ENCODE measurements around the gene BTBD9. TPM values are rescaled to one million over a fixed set of nuclear protein-coding genes. Genes with fewer than 3 reads are reported as not detected.

Gene BTBD9
- 3.0 and 4.7 TPM in 2 replicates for total RNA-seq (2014; rRNA removed; shearing (Covaris generic); ENCODE audit: low replicate concordance)

DNA sequence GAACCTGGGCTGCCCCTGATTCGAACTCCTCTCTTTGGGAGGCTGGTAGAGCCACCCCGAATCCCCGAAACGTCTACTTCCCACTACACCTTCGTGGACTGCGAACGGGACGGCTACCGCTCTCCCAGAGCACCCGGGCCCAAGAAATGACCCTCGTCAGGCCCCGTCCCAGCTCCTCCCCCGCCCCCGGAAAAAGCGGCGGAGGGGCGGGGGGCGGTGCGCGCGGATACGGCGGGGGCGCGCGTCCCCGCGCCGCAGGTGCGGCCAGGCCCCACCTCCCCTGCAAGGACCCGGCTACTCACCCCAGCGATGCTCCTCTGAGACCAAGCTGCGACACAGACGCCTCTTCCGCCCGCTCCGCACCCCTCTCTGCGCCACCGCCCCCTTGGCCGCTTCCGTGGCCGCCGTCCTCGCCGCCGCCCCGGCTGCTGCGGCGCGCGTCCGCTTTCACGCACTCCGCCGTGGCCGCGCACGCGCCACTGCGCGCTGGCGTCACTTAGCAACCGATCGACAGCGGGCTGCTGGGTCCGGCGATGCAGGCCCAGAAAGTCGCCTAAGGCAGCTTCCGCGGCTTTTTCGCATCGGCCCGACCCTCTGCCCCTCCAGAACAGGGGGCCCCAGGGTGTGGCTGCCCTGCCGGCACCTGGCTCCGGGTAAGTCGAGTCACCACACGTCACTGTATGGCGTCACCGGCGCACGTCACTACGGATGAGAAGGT, at the start of gene BTBD9:
BTBD9 (minus strand) TSS at position 432 of the 718 bp plus-strand sequence.
- no peaks in the 10 kb centered on the region for H3K36me3 ChIP-seq (ENCODE audit: insufficient read depth, low read length)
- H3K4me1 ChIP-seq (ENCODE audit: low read length) = peaks cover 18% of the 10 kb centered on the region
- no peaks in the 10 kb centered on the region for H3K9me2 ChIP-seq (replicated peaks; ENCODE audit: insufficient read depth, low read length)
- H3K9ac ChIP-seq (ENCODE audit: low read length) = peak within 1 kb of the TSS; percentile 80
- H3K4me3 ChIP-seq (ENCODE audit: low read length) = peak within 1 kb of the TSS; percentile 91
- no peaks in the 10 kb centered on the region for H3K27me3 ChIP-seq (ENCODE audit: low read length)
- no peak within 1 kb of the TSS for H3K27ac ChIP-seq (ENCODE audit: low read length)
- DNase-seq = peak; percentile 93
- H3K9me3 ChIP-seq (ENCODE audit: low read length) = no peaks in the 10 kb centered on the region
- H2AFZ ChIP-seq (ENCODE audit: low read length) = peak within 1 kb of the TSS; percentile 99
- H3K4me2 ChIP-seq (ENCODE audit: low read depth, low read length, poor library complexity, severe bottlenecking) = peak within 1 kb of the TSS; percentile 86
- H3K79me2 ChIP-seq (ENCODE audit: low read length) = no peaks in the 10 kb centered on the region
- no peaks in the 10 kb centered on the region for H4K20me1 ChIP-seq (ENCODE audit: insufficient read depth, low read depth, low read length)

DNA sequence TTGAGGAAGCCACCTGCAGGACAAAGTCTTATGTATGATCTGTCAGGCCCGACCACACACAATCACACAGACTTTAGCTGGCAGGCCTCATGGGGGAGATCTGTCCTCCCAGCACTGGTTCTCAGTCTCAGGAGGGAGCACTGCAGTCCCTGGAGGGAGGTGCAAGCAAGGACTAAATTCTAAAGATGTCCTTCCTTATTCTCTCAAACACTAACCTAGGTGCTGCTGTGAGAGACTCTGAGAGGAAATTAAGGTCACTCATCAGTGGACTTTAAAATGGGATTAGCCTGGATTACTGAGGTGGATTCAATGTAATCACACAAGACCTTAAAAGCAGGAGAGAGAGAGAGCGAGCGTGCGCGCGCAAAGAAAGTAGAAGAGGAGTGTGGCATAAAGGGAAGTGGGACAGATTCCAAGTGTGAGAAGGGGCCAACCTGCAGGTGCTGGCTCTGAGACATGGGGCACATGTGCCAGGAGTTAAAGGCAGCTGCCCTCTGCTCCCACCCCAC, 48.9 kb upstream of the BTBD9 start:
- Histone ChIP-seq H2AFZ (ENCODE audit: low read length) (no peak overlapping the region), H3K79me2 (ENCODE audit: low read length) (peaks cover 88% of the 10 kb centered on the region), H3K9me3 (ENCODE audit: low read length) (no peaks in the 10 kb centered on the region), H3K9me2 (replicated peaks; ENCODE audit: insufficient read depth, low read length) (no peaks in the 10 kb centered on the region), H3K4me2 (ENCODE audit: low read depth, low read length, poor library complexity, severe bottlenecking) (peak overlapping the region; percentile 72), H4K20me1 (ENCODE audit: insufficient read depth, low read depth, low read length) (peaks cover 9% of the 10 kb centered on the region), H3K9ac (ENCODE audit: low read length) (peak overlapping the region; percentile 58), H3K27me3 (ENCODE audit: low read length) (no peaks in the 10 kb centered on the region), H3K4me1 (ENCODE audit: low read length) (peaks cover 68% of the 10 kb centered on the region), H3K36me3 (ENCODE audit: insufficient read depth, low read length) (peaks cover 4% of the 10 kb centered on the region; the same call in 1 of the 2 replicates), H3K4me3 (ENCODE audit: low read length) (peak overlapping the region; percentile 55), H3K27ac (ENCODE audit: low read length) (peak overlapping the region; percentile 94)
- peak; percentile 92 for DNase-seq

DNA sequence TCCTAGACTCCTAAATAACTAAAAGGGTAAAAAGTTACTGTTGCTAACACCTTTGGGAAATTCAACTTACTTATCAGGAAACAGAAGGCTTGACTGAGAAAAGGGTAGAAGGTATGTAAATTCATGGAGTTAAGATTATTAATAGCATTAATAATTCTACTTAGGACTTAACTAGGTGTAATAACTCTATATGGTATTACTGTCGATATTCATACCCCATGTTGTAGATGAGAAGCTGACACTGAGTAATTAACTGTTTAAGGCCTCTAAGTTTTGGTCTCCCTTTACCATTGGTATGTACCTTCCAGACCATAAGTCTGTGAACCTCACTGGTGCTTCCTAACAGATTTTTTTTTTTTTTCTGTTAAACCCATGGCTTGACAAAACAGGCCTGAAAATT, 47.8 kb upstream of the BTBD9 start:
- Histone ChIP-seq H3K4me1 (ENCODE audit: low read length) (peaks cover 67% of the 10 kb centered on the region), H3K9ac (ENCODE audit: low read length) (no peak overlapping the region), H3K27me3 (ENCODE audit: low read length) (no peaks in the 10 kb centered on the region), H3K4me2 (ENCODE audit: low read depth, low read length, poor library complexity, severe bottlenecking) (peak overlapping the region; percentile 72), H3K4me3 (ENCODE audit: low read length) (no peak overlapping the region), H3K9me2 (replicated peaks; ENCODE audit: insufficient read depth, low read length) (no peaks in the 10 kb centered on the region), H4K20me1 (ENCODE audit: insufficient read depth, low read depth, low read length) (peaks cover 9% of the 10 kb centered on the region), H3K36me3 (ENCODE audit: insufficient read depth, low read length) (peaks cover 12% of the 10 kb centered on the region; the same call in 1 of the 2 replicates), H3K27ac (ENCODE audit: low read length) (peak overlapping the region; percentile 94), H3K9me3 (ENCODE audit: low read length) (no peaks in the 10 kb centered on the region), H3K79me2 (ENCODE audit: low read length) (peaks cover 80% of the 10 kb centered on the region), H2AFZ (ENCODE audit: low read length) (no peak overlapping the region)
- no peak for DNase-seq

DNA sequence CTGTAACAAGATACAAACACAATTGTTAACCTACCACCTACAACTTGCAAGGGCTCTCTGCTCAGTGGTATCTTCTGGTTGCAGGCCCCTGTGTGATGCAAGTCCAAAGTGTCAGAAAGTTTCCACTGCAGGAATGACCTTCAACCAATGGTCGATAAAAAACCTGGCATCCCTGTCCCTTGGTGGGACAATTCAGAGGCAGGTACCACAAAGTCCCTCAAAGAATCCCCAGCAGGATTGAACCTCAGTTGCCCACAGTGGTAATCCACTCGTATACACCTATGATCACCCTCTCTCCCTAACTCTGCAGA, 47.3 kb upstream of the BTBD9 start:
- no peak overlapping the region for H3K9ac ChIP-seq (ENCODE audit: low read length)
- no peak overlapping the region for H3K4me2 ChIP-seq (ENCODE audit: low read depth, low read length, poor library complexity, severe bottlenecking)
- peaks cover 9% of the 10 kb centered on the region for H4K20me1 ChIP-seq (ENCODE audit: insufficient read depth, low read depth, low read length)
- no peak for DNase-seq
- H3K27me3 ChIP-seq (ENCODE audit: low read length) = no peaks in the 10 kb centered on the region
- H3K9me3 ChIP-seq (ENCODE audit: low read length) = no peaks in the 10 kb centered on the region
- H3K4me1 ChIP-seq (ENCODE audit: low read length) = peaks cover 62% of the 10 kb centered on the region
- peaks cover 74% of the 10 kb centered on the region for H3K79me2 ChIP-seq (ENCODE audit: low read length)
- H3K27ac ChIP-seq (ENCODE audit: low read length) = peak overlapping the region; percentile 94
- H3K9me2 ChIP-seq (replicated peaks; ENCODE audit: insufficient read depth, low read length) = no peaks in the 10 kb centered on the region
- no peak overlapping the region for H3K4me3 ChIP-seq (ENCODE audit: low read length)
- H3K36me3 ChIP-seq (ENCODE audit: insufficient read depth, low read length) = peaks cover 14% of the 10 kb centered on the region; the same call in 1 of the 2 replicates
- no peak overlapping the region for H2AFZ ChIP-seq (ENCODE audit: low read length)

DNA sequence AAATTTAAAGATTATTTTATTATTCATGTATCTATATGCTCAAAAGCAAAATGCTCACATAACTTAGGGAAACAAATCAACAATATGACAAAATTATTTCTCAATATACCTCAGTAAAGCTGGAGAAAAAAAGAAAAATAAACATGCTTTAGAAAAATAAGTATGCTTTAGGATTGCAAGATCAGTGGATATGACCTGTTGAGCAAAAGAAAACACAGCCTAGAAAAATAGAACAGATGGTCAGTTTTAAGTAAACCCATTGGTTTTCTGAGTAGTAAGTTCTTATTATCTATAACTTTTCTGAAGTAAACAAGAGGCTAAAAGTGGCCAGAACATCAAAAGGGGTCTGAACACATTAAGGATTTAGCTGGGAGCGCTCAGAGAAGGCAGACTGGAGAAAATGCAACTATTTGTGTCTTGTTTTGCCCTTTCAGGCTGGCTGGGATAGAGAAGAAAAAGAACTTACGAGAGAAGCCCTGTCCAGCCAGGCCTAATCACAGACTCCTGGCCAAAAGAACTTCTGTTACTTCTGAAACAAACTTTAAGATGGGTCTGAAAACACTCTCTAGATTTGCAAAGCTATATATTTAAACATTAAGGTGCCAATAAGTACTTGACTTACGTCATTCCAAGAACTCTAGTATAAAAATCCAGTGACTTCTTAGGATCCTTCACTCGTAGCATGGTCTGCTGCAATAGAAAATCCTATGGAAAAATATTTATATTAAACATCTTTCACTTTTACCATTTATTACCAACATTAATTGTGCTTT, 46.7 kb upstream of the BTBD9 start:
- Histone ChIP-seq H3K9me3 (ENCODE audit: low read length) (no peaks in the 10 kb centered on the region), H2AFZ (ENCODE audit: low read length) (no peak overlapping the region), H3K4me1 (ENCODE audit: low read length) (peaks cover 56% of the 10 kb centered on the region), H3K36me3 (ENCODE audit: insufficient read depth, low read length) (peaks cover 19% of the 10 kb centered on the region; the same call in 1 of the 2 replicates), H3K4me2 (ENCODE audit: low read depth, low read length, poor library complexity, severe bottlenecking) (no peak overlapping the region), H3K79me2 (ENCODE audit: low read length) (peaks cover 69% of the 10 kb centered on the region), H3K4me3 (ENCODE audit: low read length) (no peak overlapping the region), H4K20me1 (ENCODE audit: insufficient read depth, low read depth, low read length) (peaks cover 9% of the 10 kb centered on the region), H3K9me2 (replicated peaks; ENCODE audit: insufficient read depth, low read length) (no peaks in the 10 kb centered on the region), H3K27ac (ENCODE audit: low read length) (peak overlapping the region; percentile 94; the same call in 1 of the 2 replicates), H3K27me3 (ENCODE audit: low read length) (no peaks in the 10 kb centered on the region), H3K9ac (ENCODE audit: low read length) (no peak overlapping the region)
- no peak for DNase-seq

DNA sequence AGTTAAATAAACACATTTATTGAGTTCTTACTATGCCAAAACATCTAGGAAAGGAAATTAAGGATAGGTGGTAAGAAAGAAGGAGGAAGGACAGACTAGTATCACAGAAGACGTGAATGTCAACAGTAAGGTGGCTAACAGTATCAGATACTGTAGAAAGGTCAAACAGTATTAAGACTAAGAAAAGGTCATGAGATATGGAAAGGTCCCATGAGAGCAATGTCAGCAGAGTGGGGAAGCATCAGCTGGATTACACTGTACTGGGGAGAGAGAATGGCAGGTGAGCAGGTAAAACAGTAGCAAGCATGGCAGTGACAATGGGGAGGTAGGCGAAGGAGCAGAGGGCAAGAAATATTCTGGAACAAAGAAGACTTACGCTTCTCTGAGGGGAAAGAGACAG, 45.2 kb upstream of the BTBD9 start:
- H3K36me3 ChIP-seq (ENCODE audit: insufficient read depth, low read length) = peaks cover 20% of the 10 kb centered on the region; the same call in 1 of the 2 replicates
- peaks cover 54% of the 10 kb centered on the region for H3K79me2 ChIP-seq (ENCODE audit: low read length)

DNA sequence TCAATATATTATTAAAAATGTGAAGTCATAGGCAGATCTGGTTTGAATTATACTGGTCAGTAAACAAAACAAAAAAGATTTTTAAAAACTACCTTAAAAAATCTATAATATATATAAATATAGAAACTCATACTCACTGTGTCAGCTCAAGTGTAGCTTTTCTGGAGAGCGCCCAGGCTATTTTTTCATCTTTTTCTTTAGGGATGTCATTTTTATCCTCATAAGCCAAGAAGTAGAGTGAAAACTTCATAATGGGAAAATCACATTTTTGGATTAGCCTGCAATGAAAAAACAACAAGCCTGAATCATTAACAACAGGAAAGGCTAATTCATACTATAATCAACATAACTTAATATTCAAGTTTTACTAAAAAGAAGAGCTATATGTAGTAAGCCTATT, 44.5 kb upstream of the BTBD9 start:
- no peaks in the 10 kb centered on the region for H3K9me2 ChIP-seq (replicated peaks; ENCODE audit: insufficient read depth, low read length)
- H3K27ac ChIP-seq (ENCODE audit: low read length) = no peak overlapping the region
- no peak overlapping the region for H2AFZ ChIP-seq (ENCODE audit: low read length)
- H3K4me2 ChIP-seq (ENCODE audit: low read depth, low read length, poor library complexity, severe bottlenecking) = no peak overlapping the region
- H3K79me2 ChIP-seq (ENCODE audit: low read length) = peaks cover 47% of the 10 kb centered on the region
- no peak overlapping the region for H3K4me3 ChIP-seq (ENCODE audit: low read length)
- peaks cover 34% of the 10 kb centered on the region for H3K4me1 ChIP-seq (ENCODE audit: low read length)
- H4K20me1 ChIP-seq (ENCODE audit: insufficient read depth, low read depth, low read length) = peaks cover 9% of the 10 kb centered on the region
- no peak overlapping the region for H3K9ac ChIP-seq (ENCODE audit: low read length)
- DNase-seq = no peak
- peaks cover 20% of the 10 kb centered on the region; the same call in 1 of the 2 replicates for H3K36me3 ChIP-seq (ENCODE audit: insufficient read depth, low read length)
- no peaks in the 10 kb centered on the region for H3K9me3 ChIP-seq (ENCODE audit: low read length)
- H3K27me3 ChIP-seq (ENCODE audit: low read length) = no peaks in the 10 kb centered on the region

More for the DNA sequence above, 45.2 kb upstream of the BTBD9 start:
- Histone ChIP-seq H4K20me1 (ENCODE audit: insufficient read depth, low read depth, low read length) (peaks cover 9% of the 10 kb centered on the region), H3K9me2 (replicated peaks; ENCODE audit: insufficient read depth, low read length) (no peaks in the 10 kb centered on the region), H3K4me3 (ENCODE audit: low read length) (no peak overlapping the region), H3K27ac (ENCODE audit: low read length) (no peak overlapping the region), H3K27me3 (ENCODE audit: low read length) (no peaks in the 10 kb centered on the region), H2AFZ (ENCODE audit: low read length) (no peak overlapping the region), H3K9me3 (ENCODE audit: low read length) (no peaks in the 10 kb centered on the region), H3K4me2 (ENCODE audit: low read depth, low read length, poor library complexity, severe bottlenecking) (no peak overlapping the region), H3K9ac (ENCODE audit: low read length) (no peak overlapping the region), H3K4me1 (ENCODE audit: low read length) (peaks cover 41% of the 10 kb centered on the region)
- no peak for DNase-seq

DNA sequence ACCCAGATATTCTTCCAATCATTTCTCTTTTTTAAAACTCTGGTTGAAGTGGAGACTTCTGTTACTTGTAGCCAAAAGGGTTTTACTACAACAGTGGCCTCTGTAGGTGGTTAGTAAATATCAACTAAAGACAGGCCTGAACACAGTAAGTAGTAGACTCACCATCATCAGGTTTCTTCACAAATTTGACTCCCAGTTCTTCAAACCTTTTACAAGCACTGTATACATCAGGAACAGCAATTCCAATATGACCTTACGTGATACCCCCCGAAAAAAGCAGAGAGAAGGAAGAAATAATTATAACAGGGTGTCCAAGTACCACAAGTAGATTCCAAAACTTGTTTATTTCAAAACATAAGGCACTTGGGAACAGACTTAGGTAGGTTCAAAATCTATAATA, 42.1 kb upstream of the BTBD9 start:
- no peaks in the 10 kb centered on the region; the same call in 1 of the 2 replicates for H4K20me1 ChIP-seq (ENCODE audit: insufficient read depth, low read depth, low read length)
- no peak overlapping the region for H3K4me3 ChIP-seq (ENCODE audit: low read length)
- DNase-seq = no peak
- peaks cover 11% of the 10 kb centered on the region for H3K4me1 ChIP-seq (ENCODE audit: low read length)
- no peaks in the 10 kb centered on the region for H3K27me3 ChIP-seq (ENCODE audit: low read length)
- H3K79me2 ChIP-seq (ENCODE audit: low read length) = peaks cover 23% of the 10 kb centered on the region
- H3K9me2 ChIP-seq (replicated peaks; ENCODE audit: insufficient read depth, low read length) = no peaks in the 10 kb centered on the region
- no peak overlapping the region for H3K27ac ChIP-seq (ENCODE audit: low read length)
- H3K4me2 ChIP-seq (ENCODE audit: low read depth, low read length, poor library complexity, severe bottlenecking) = no peak overlapping the region
- no peak overlapping the region for H2AFZ ChIP-seq (ENCODE audit: low read length)
- no peaks in the 10 kb centered on the region for H3K9me3 ChIP-seq (ENCODE audit: low read length)
- H3K9ac ChIP-seq (ENCODE audit: low read length) = no peak overlapping the region
- peaks cover 33% of the 10 kb centered on the region; the same call in 1 of the 2 replicates for H3K36me3 ChIP-seq (ENCODE audit: insufficient read depth, low read length)

Data from Karpas-422 (cell line).